HFFc6 (cell line): ENCODE measurements around the gene LRP3. TPM values are rescaled to one million over a fixed set of nuclear protein-coding genes. Genes with fewer than 3 reads are reported as not detected.
"Not testable (repeated sequence)": the region's sequence is repeated elsewhere in the genome, so short reads cannot be mapped to it uniquely, and the experiment has no call there.

ENCODE experiments used
- DNase-seq: peaks from one replicate; pipeline ENCODE4 v3.0.0-alpha.2; 2018
- H3K27ac Mint-ChIP-seq: 2 replicates; pipeline ENCODE4 v1.8.0; 2020; ENCODE audit warnings: mild to moderate bottlenecking, mixed read lengths
- H3K27me3 Mint-ChIP-seq: 2 replicates; pipeline ENCODE4 v1.8.0; 2021; ENCODE audit warnings: mild to moderate bottlenecking, moderate library complexity, mixed read lengths; ENCODE audit not compliant: insufficient read depth
- H3K36me3 Mint-ChIP-seq: 2 replicates; pipeline ENCODE4 v1.8.0; 2021; ENCODE audit warnings: low read depth, mixed read lengths
- H3K4me1 Mint-ChIP-seq: 2 replicates; pipeline ENCODE4 v1.8.0; 2020; ENCODE audit warnings: low read depth, mixed read lengths
- H3K4me3 Mint-ChIP-seq: 2 replicates; pipeline ENCODE4 v1.8.0; 2020; ENCODE audit warnings: mild to moderate bottlenecking, moderate library complexity, mixed read lengths
- H3K9me3 Mint-ChIP-seq: 2 replicates; pipeline ENCODE4 v1.8.0; 2020; ENCODE audit warnings: mild to moderate bottlenecking, mixed read lengths
- CTCF ChIP-seq: fragments of 200-600 bp; sonication (generic); IDR thresholded peaks from 2 replicates; pipeline ENCODE4 v1.5.0; 2021; ENCODE audit warnings: antibody characterized with exemption, mild to moderate bottlenecking
- total RNA-seq, 6 experiments: library from RNA; stranded (reverse); fragmentation: NEBNext Ultra II Directional; extraction: Animal tissue kit (Norgen Biotek cat#: 25700); gene quantifications; 2 replicates in 1 of 6; 3 replicates in 5 of 6; pipeline ENCODE4 v1.2.3, GENCODE V29; 2021

LRP3 gene
- total RNA-seq, 6 experiments from 2014 or later: 1.9 to 17.7 (median 2.4) TPM

- peaks cover 28% of the 10 kb centered on the region for H3K4me1 Mint-ChIP-seq
- no peak for DNase-seq
- peaks cover 6% of the 10 kb centered on the region for H3K27me3 Mint-ChIP-seq
- H3K36me3 Mint-ChIP-seq: no peaks in the 10 kb centered on the region
- H3K4me3 Mint-ChIP-seq: peak overlapping the region; percentile 98
- peak overlapping the region; percentile 82 for H3K27ac Mint-ChIP-seq
- peak; percentile 80 for TF ChIP-seq CTCF
- H3K9me3 Mint-ChIP-seq: no peaks in the 10 kb centered on the region
These were observed 16.6 kb upstream of the LRP3 start for GRCh38 chr19:33177417-33177979.

GRCh38 chr19:33186431-33187182 lies 7.5 kb upstream of the LRP3 start:
- peaks cover 5% of the 10 kb centered on the region; the same call in 1 of the 2 replicates for H3K4me1 Mint-ChIP-seq
- peaks cover 8% of the 10 kb centered on the region for H3K27me3 Mint-ChIP-seq
- DNase-seq: no peak
- no peaks in the 10 kb centered on the region for H3K9me3 Mint-ChIP-seq
- H3K36me3 Mint-ChIP-seq: no peaks in the 10 kb centered on the region
- no peak overlapping the region for H3K27ac Mint-ChIP-seq
- no peak overlapping the region for H3K4me3 Mint-ChIP-seq
- no peak for TF ChIP-seq CTCF

DNA sequence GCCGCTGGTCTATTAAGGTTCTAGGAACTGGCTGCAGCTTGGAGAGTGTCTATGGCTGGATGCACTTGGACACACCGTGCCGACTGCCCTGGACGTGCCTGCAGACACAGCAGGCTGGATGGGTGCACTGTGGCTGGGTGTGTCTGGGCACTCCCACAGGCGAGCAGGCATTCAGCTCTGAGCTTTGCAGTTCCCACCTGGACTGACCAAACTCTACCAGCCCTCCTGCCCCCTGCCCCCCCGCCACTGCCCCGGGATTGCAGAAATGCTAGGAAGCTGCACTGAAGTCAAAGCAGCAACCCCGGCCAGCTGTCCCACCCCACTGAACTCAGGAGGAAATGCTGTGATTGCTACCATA lies 7.0 kb upstream of the LRP3 start:
- Mint-ChIP-seq H3K4me3 (no peak overlapping the region), H3K27me3 (peaks cover 9% of the 10 kb centered on the region), H3K36me3 (no peaks in the 10 kb centered on the region), H3K9me3 (no peaks in the 10 kb centered on the region), H3K27ac (no peak overlapping the region), H3K4me1 (peaks cover 5% of the 10 kb centered on the region; the same call in 1 of the 2 replicates)
- DNase-seq: no peak
- TF ChIP-seq CTCF: no peak

DNA sequence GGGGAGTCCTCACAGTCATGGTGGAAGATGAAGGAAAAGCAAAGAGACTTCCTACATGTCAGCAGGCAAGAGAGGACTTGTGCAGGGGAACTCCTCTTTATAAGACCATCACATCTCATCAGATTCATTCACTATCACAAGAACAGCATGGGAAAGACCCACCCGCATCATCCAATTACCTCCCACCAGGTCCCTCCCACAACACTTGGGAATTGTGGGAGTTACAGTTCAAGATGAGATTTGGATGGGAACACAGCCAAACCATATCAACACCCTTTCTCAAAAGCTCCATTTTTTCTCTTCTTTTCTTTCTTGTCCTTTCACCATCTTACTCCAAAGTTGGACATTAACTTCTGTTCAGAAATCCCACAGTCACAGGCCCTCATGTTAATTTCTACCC lies 4.7 kb upstream of the LRP3 start:
- no peak for TF ChIP-seq CTCF
- Mint-ChIP-seq H3K4me3 (no peak overlapping the region), H3K27me3 (peaks cover 17% of the 10 kb centered on the region), H3K36me3 (no peaks in the 10 kb centered on the region), H3K4me1 (no peaks in the 10 kb centered on the region), H3K27ac (no peak overlapping the region), H3K9me3 (no peaks in the 10 kb centered on the region)
- DNase-seq: no peak

GRCh38 chr19:33191092-33191491 lies 3.0 kb upstream of the LRP3 start:
- not testable (repeated sequence) for H3K9me3 Mint-ChIP-seq, H3K36me3 Mint-ChIP-seq, H3K27ac Mint-ChIP-seq, DNase-seq, H3K4me1 Mint-ChIP-seq, H3K4me3 Mint-ChIP-seq
- H3K27me3 Mint-ChIP-seq: peaks cover 17% of the 10 kb centered on the region

GRCh38 chr19:33191501-33191900 lies 2.6 kb upstream of the LRP3 start:
- TF ChIP-seq CTCF: no peak
- Mint-ChIP-seq H3K27me3 (peaks cover 17% of the 10 kb centered on the region), H3K4me1 (no peaks in the 10 kb centered on the region), H3K4me3 (no peak overlapping the region), H3K9me3 (no peaks in the 10 kb centered on the region), H3K36me3 (no peaks in the 10 kb centered on the region), H3K27ac (no peak overlapping the region)
- DNase-seq: no peak
